ENCODE data around the gene PROX2.

DNA sequence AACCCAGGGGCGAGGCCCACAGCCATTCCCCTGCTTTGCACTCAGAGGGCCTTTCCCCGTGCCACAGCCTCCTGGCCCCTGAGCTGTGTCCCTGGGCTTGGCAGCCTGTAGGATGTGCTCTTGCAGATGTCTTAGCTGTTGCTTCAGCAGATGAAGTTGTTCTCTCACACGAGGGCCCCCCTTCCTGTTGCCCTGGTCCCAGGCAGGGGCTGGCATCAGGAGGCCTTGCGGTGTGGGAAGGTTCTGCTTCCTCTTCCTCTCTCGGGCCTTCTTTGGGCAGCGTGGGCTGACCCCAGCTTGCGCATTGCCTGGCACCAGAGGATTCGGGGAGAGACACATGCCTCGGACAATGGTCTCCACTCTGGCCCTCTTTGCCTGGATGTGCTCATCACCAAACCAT is 12.7 kb downstream of the PROX2 start:
- TF ChIP-seq, protein P1, sequence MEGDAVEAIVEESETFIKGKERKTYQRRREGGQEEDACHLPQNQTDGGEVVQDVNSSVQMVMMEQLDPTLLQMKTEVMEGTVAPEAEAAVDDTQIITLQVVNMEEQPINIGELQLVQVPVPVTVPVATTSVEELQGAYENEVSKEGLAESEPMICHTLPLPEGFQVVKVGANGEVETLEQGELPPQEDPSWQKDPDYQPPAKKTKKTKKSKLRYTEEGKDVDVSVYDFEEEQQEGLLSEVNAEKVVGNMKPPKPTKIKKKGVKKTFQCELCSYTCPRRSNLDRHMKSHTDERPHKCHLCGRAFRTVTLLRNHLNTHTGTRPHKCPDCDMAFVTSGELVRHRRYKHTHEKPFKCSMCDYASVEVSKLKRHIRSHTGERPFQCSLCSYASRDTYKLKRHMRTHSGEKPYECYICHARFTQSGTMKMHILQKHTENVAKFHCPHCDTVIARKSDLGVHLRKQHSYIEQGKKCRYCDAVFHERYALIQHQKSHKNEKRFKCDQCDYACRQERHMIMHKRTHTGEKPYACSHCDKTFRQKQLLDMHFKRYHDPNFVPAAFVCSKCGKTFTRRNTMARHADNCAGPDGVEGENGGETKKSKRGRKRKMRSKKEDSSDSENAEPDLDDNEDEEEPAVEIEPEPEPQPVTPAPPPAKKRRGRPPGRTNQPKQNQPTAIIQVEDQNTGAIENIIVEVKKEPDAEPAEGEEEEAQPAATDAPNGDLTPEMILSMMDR (conservative IDR thresholded peaks at IDR 0.05; ENCODE audit: low read length), result no peak
- TF ChIP-seq EZH2phosphoT487 (IDR thresholded peaks at IDR 0.05; ENCODE audit: borderline replicate concordance, low read depth, low read length), result no peak

Measured in OCI-LY7 (cell line).